CD4-positive, alpha-beta T cell treated with Interleukin-21 for 1 hour (primary cell): ENCODE data around the gene WIPF3.
"Not testable (repeated sequence)": the region's sequence is repeated elsewhere in the genome, so short reads cannot be mapped to it uniquely, and the experiment has no call there.

Experiments
- DNase-seq: peaks from one replicate; pipeline ENCODE4 v3.0.0-alpha.2; 2020

The WIPF3 gene

GRCh38 chr7:29957521-29958310, 151.4 kb downstream of the WIPF3 start:
- no peak for DNase-seq

- no peak for DNase-seq
Measured at GRCh38 chr7:29958667-29959358, 152.5 kb downstream of the WIPF3 start.

GRCh38 chr7:29961611-29962010, 155.3 kb downstream of the WIPF3 start:
- not testable (repeated sequence) for DNase-seq

- DNase-seq = no peak
Measured at GRCh38 chr7:29962035-29962434, 155.7 kb downstream of the WIPF3 start.

GRCh38 chr7:29965030-29965429, 158.7 kb downstream of the WIPF3 start:
- DNase-seq = no peak
